Osteoblast (primary cell): ENCODE data around the gene ARID3C. TPM values are rescaled to one million over a fixed set of nuclear protein-coding genes. Genes with fewer than 3 reads are reported as not detected.

ENCODE experiments used
- DNase-seq: peaks from one replicate; pipeline ENCODE4 v3.0.0; 2011; ENCODE audit warnings: low spot score, mixed read lengths; ENCODE audit not compliant: insufficient read length; ENCODE audit errors: missing footprints
- H2AFZ ChIP-seq: 2 replicates; pipeline ENCODE4 v1.6.0; 2011; ENCODE audit warnings: mild to moderate bottlenecking, low read length
- H3K27ac ChIP-seq: 2 replicates; pipeline ENCODE4 v1.5.1; 2011; ENCODE audit warnings: mild to moderate bottlenecking, low read depth, low read length, moderate library complexity
- H3K27me3 ChIP-seq: 2 replicates; pipeline ENCODE4 v1.6.0; 2012; ENCODE audit warnings: mild to moderate bottlenecking, control low read depth, inconsistent platforms, low read length, moderate library complexity; ENCODE audit not compliant: insufficient read depth
- H3K36me3 ChIP-seq: 2 replicates; pipeline ENCODE4 v1.5.1; 2011; ENCODE audit warnings: mild to moderate bottlenecking, low read length, control low read depth, moderate library complexity; ENCODE audit not compliant: insufficient read depth
- H3K4me1 ChIP-seq: 2 replicates; pipeline ENCODE4 v1.5.1; 2011; ENCODE audit warnings: mild to moderate bottlenecking, low read length, control low read depth, moderate library complexity; ENCODE audit not compliant: insufficient read depth
- H3K4me2 ChIP-seq: 2 replicates; pipeline ENCODE4 v1.6.0; 2011; ENCODE audit warnings: mild to moderate bottlenecking, low read length; ENCODE audit not compliant: insufficient read depth
- H3K4me3 ChIP-seq: fragments of 200-600 bp; sonication (generic); 3 replicates; pipeline ENCODE4 v1.5.1; 2012; ENCODE audit warnings: mild to moderate bottlenecking, low read length, inconsistent platforms; ENCODE audit not compliant: insufficient read depth
- H3K79me2 ChIP-seq: 2 replicates; pipeline ENCODE4 v1.6.0; 2012; ENCODE audit warnings: mild to moderate bottlenecking, low read length, control low read depth, inconsistent platforms; ENCODE audit not compliant: insufficient read depth
- H3K9me3 ChIP-seq: 2 replicates; pipeline ENCODE4 v1.5.1; 2011; ENCODE audit warnings: low read depth, low read length, control low read depth
- H4K20me1 ChIP-seq: 2 replicates; pipeline ENCODE4 v1.6.0; 2012; ENCODE audit warnings: mild to moderate bottlenecking, low read length, control low read depth; ENCODE audit not compliant: insufficient read depth
- total RNA-seq: library from RNA; depleted of rRNA; stranded (reverse); fragments of >200 nt; gene quantifications from 2 replicates; pipeline ENCODE4 v1.2.3, GENCODE V29; 2012
- TF ChIP-seq, protein P1 (sequence below): IDR thresholded peaks from 2 replicates; pipeline ENCODE4 v1.5.1; 2011; ENCODE audit warnings: mild to moderate bottlenecking, low read depth, low read length, moderate library complexity; ENCODE audit errors: extremely low read depth

Gene ARID3C
- total RNA-seq, 1 donor = under 0.01 TPM

GRCh38 chr9:34581318-34581717, 47.5 kb downstream of the ARID3C start:
- TF ChIP-seq, protein P1, sequence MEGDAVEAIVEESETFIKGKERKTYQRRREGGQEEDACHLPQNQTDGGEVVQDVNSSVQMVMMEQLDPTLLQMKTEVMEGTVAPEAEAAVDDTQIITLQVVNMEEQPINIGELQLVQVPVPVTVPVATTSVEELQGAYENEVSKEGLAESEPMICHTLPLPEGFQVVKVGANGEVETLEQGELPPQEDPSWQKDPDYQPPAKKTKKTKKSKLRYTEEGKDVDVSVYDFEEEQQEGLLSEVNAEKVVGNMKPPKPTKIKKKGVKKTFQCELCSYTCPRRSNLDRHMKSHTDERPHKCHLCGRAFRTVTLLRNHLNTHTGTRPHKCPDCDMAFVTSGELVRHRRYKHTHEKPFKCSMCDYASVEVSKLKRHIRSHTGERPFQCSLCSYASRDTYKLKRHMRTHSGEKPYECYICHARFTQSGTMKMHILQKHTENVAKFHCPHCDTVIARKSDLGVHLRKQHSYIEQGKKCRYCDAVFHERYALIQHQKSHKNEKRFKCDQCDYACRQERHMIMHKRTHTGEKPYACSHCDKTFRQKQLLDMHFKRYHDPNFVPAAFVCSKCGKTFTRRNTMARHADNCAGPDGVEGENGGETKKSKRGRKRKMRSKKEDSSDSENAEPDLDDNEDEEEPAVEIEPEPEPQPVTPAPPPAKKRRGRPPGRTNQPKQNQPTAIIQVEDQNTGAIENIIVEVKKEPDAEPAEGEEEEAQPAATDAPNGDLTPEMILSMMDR = no peak
- H3K9me3 ChIP-seq = no peaks in the 10 kb centered on the region
- H3K27me3 ChIP-seq = peaks cover 66% of the 10 kb centered on the region
- no peak overlapping the region for H3K4me2 ChIP-seq
- H3K36me3 ChIP-seq = no peaks in the 10 kb centered on the region
- no peaks in the 10 kb centered on the region for H4K20me1 ChIP-seq
- H3K79me2 ChIP-seq = no peaks in the 10 kb centered on the region
- no peak overlapping the region for H3K4me3 ChIP-seq
- DNase-seq = no peak
- H3K27ac ChIP-seq = no peak overlapping the region
- H3K4me1 ChIP-seq = no peaks in the 10 kb centered on the region
- no peak overlapping the region for H2AFZ ChIP-seq

GRCh38 chr9:34580358-34580757, 48.5 kb downstream of the ARID3C start:
- DNase-seq = no peak
- no peak overlapping the region for H3K27ac ChIP-seq

GRCh38 chr9:34579808-34580163, 49.1 kb downstream of the ARID3C start:
- H3K4me3 ChIP-seq = no peak overlapping the region
- no peaks in the 10 kb centered on the region for H3K4me1 ChIP-seq
- H3K9me3 ChIP-seq = no peaks in the 10 kb centered on the region
- no peaks in the 10 kb centered on the region for H3K36me3 ChIP-seq
- peaks cover 60% of the 10 kb centered on the region for H3K27me3 ChIP-seq
- TF ChIP-seq, protein P1 = no peak
- no peak overlapping the region for H2AFZ ChIP-seq
- no peak overlapping the region for H3K4me2 ChIP-seq
- no peak for DNase-seq
- H3K79me2 ChIP-seq = no peaks in the 10 kb centered on the region
- H4K20me1 ChIP-seq = no peaks in the 10 kb centered on the region
- H3K27ac ChIP-seq = no peak overlapping the region

More at GRCh38 chr9:34580358-34580757, 48.5 kb downstream of the ARID3C start:
- no peak overlapping the region for H3K4me2 ChIP-seq
- no peaks in the 10 kb centered on the region for H3K9me3 ChIP-seq
- peaks cover 65% of the 10 kb centered on the region for H3K27me3 ChIP-seq
- H3K79me2 ChIP-seq = no peaks in the 10 kb centered on the region
- no peak overlapping the region for H2AFZ ChIP-seq
- no peaks in the 10 kb centered on the region for H3K4me1 ChIP-seq
- H3K4me3 ChIP-seq = no peak overlapping the region
- TF ChIP-seq, protein P1 = no peak
- no peaks in the 10 kb centered on the region for H3K36me3 ChIP-seq
- H4K20me1 ChIP-seq = no peaks in the 10 kb centered on the region

GRCh38 chr9:34579104-34579807, 49.6 kb downstream of the ARID3C start:
- no peaks in the 10 kb centered on the region for H3K4me1 ChIP-seq
- H3K79me2 ChIP-seq = no peaks in the 10 kb centered on the region
- no peak overlapping the region for H2AFZ ChIP-seq
- H3K27me3 ChIP-seq = peaks cover 56% of the 10 kb centered on the region
- DNase-seq = no peak
- H3K4me2 ChIP-seq = no peak overlapping the region
- no peaks in the 10 kb centered on the region for H3K9me3 ChIP-seq
- no peak overlapping the region for H3K27ac ChIP-seq
- no peak overlapping the region for H3K4me3 ChIP-seq
- TF ChIP-seq, protein P1 = no peak
- H3K36me3 ChIP-seq = no peaks in the 10 kb centered on the region
- no peaks in the 10 kb centered on the region for H4K20me1 ChIP-seq
